Measurements from ENCODE around the gene FRMD8.

DNA sequence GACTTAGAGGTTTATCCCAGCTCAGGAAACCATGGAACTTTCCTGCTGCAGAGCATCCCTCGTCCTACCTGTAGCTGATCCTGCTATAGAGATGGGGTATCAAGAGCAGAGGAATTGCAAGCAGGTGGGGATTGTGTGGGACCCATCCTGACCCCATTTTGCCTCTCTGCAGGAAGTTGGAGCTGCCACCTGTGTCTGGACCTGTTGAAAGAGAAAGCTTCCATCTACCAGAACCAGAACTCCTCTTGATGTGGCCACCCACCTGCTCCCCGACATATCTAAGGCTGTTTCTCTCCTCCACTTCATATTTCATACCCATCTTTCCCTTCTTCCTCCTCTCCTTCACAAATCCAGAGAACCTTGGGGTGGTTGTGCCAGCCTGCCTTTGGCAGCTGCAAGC lies 34.9 kb upstream of the FRMD8 start:
- TF ChIP-seq POLR2A (IDR thresholded peaks at IDR 0.05; ENCODE audit: low read length) (no peak), GATA1 (IDR thresholded peaks at IDR 0.05; ENCODE audit: low read depth, low read length) (no peak)

All from erythroblast (primary cell).